Activated CD4-positive, CD25-positive, alpha-beta regulatory T cell treated with anti-CD3 and anti-CD28 coated beads, Interleukin-2, amount 50 U/mL, for 24 hours (primary cell): ENCODE results near the gene GPC6.

ENCODE experiments used
- ATAC-seq, 2 donors: fragments of 150-1000 bp; cut with Tn5 transposase; one replicate each; pipeline ENCODE4 v1.10.0; 2021; ENCODE audit warnings: mild to moderate bottlenecking in 1 of 2, moderate library complexity in 1 of 2

Gene GPC6

GRCh38 chr13:93872376-93872775, 645.8 kb downstream of the GPC6 start:
- no peak for ATAC-seq

DNA sequence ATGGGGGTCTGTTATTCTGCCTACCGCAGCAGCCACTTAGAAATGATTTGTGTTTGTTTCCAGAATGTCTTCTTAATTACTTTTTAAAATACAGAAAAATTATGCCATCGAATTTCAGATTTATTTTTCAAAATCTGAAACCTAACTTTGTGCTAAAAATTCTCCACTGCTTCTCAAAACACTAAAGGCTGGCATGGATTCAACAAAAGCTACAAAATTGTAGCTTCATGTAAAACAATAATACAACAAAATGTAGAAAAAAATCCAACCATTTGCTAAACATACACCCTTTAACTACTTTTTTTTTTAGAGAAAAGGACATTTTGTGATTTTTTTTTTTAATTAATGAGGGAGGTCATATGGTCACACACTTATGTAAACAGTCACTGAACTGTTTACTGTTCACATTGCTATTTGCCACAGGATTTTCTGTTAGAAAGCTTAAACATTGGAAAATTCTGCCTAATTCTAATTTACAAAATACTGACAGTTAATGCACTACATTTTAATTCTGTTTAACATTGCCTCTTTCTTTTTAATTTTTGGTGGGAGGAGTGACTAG, 646.3 kb downstream of the GPC6 start:
- ATAC-seq: no peak

DNA sequence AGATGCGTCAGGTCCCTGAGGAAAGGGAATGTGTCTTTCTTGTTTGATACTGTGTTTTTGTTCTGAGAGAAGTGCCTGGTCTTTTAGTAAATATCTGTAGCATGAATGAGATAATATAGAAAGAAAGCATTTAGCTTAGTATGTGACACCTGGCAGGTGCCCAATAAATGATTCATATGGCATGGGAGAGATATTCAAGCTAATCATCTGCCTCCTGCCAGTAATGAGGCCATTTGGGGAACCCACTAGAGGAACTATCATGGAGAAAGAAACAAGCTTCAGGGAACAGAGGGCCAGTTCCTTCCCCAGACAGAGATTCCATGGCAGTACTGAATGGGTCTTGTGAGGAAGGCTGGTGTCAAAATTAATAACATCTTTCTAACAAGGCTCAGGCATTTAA, 648.9 kb downstream of the GPC6 start:
- ATAC-seq: no peak

- ATAC-seq: no peak
These were observed 649.6 kb downstream of the GPC6 start for GRCh38 chr13:93876236-93876635.

DNA sequence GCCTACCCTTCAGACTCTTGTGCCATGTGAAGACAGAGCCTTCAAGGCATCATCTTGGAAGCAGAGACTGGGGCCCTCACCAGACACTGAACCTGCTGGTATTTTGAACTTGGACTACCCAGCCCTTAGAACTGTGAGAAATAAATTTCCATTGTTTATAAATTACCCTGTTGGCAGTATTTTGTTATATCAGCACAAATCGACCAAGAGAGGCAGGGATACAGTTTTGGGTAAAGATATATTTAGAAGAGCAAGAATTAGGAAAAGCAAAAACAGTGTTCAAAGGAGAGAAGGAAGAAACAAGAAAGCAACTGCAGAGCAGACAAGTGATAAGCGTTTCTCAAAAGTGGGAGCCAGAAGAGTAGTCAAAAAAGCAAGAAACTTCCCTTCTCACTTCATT, 652.1 kb downstream of the GPC6 start:
- no peak for ATAC-seq

DNA sequence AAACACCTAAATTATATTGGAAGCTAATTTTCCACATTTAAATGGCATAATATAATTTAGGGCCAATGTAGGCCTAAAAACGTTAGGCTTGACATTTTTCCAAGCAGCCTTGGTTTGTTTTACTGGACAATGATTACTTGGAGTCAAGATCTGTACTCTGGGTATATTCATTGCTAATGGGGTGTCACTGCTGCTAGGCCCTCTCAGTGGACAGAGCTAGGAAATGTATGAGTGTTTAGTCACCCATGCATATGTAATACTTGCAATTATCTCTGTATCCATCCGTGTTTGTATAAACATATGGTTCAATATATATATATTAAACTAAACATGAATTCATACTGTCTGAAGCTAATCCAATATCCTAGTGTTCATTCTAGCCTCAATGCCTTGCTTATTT, 654.8 kb downstream of the GPC6 start:
- no peak for ATAC-seq

DNA sequence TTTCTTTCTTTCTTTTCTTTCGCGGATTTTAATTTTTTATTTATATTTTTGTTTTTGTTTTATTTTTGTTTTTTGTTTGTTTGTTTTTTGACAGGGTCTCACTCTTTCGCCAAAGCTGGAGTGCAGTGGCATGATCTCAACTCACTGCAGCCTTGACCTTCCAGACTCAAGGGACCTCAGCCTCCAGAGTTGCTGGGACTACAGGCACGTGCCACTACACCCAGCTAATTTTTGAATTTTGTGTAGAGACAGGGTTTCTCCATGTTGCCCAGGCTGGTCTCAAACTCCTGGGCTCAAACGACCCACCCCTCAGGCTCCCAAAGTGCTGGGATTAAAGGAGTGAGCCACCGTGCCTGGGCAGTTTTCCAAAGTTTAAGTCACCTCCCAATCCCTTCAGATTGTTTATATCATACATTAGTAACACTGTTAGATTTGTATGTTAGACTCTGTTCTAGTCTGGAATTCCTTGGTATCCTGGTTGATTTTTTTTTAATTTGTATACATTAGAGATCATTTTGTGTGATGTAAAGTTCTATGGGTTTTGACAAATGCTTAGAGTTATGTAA, 655.6 kb downstream of the GPC6 start:
- no peak for ATAC-seq

- ATAC-seq: peak; percentile 30 to 36
These were observed 662.9 kb downstream of the GPC6 start for GRCh38 chr13:93889430-93889951.

- no peak for ATAC-seq
These were observed 673.4 kb downstream of the GPC6 start for GRCh38 chr13:93899981-93900380.

- ATAC-seq: no peak
These were observed 674.1 kb downstream of the GPC6 start for GRCh38 chr13:93900731-93901130.

DNA sequence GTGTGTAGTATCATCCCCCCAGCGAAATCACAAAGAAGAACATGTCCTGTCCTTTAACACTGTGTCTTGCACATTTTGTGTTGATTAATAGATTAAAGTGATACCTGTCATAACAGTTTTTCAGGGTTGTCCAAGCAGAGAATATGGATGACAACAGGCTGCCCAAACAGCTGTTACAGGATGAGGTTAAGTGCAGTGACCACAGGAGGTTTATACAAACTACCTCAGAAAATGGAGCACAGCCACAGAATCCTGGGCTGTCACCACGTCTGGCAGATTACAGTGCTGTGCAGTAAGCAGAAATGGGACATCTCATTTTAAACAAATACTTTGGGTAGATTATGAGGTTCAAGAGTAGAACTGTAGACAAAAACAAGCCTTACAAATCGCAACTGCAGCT, 677.3 kb downstream of the GPC6 start:
- ATAC-seq: no peak

DNA sequence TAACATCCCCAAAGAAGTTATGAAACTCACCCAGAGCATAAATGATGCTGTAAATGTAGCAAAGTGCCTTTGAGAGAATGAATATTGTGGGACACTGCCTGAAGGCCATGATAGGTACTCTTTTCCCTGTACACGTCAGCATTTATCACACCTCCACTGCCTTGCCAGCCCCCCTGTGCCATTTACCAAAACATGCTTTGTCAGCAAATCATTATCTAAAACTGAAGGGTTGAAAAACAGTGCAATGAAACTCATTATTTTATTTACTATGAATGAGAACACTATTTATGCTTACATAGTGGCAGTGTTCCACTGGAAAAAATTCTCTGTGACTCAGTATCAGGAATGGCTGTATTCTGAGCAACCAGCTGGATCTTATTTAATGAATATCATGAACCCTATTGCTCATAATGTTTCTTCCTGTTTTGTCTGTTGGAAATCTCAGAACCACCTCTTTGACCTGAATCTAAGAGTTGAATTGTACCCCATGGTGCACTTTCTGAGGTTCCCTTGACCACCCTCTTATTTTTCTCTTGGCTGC, 688.7 kb downstream of the GPC6 start:
- ATAC-seq: no peak

- no peak for ATAC-seq
These were observed 695.7 kb downstream of the GPC6 start for GRCh38 chr13:93922063-93922855.

- ATAC-seq: no peak
These were observed 699.4 kb downstream of the GPC6 start for GRCh38 chr13:93925990-93926389.

DNA sequence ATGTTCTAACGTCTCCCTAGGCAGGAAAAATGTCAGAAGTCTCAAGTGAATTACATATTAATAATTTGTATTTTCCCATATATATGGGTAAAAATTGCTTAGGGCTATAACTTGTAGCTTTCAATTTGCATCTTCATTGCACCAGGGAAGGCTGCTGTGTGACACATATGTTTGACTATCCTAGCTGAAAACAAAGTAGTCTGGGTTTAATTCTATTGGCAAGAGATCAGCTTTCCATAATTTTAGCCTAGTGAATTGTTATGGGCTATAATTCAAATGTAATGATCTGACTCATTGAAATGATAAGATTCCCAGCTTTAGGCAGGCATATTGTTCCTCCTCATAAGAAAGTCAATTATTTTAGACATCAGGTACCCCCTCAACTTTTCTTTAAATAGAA, 699.8 kb downstream of the GPC6 start:
- ATAC-seq: no peak

DNA sequence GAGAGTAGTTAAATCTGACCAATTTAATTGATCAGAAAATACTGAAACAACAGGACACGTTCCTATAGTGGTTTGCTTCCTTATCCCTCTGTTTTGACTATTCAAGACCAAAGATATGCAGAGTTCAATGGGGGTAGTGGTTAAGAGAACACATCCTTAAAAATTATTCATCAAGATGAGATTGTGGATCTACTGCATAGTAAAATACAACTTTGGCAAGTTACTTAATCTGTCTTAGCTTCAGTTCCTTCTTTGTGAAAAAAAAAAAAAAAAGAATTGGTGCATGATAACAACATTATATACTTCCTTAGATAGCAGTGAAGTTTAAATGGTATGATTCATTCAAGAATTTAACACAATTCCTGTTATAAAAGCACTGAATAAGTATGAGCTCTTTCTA, 700.8 kb downstream of the GPC6 start:
- no peak for ATAC-seq

DNA sequence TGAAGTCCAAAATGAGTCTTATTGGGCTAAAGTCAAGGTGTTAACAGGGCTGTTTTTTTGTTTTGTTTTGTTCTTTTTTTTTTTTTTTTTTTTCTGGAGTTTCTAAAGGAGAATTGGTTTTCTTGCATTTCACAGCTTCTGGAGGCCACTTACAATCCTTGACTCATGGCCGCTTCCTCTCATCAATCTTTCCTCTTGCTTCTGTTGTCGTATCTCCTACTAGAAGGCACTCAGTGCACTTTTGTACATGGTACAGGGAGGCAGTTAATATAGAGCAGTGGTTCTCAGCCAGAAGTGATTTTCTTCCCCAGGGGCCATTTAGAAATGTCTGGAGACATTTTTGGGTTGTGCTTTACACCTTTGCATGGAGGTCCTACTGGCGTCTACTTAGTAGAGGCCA, 706.3 kb downstream of the GPC6 start:
- no peak for ATAC-seq

DNA sequence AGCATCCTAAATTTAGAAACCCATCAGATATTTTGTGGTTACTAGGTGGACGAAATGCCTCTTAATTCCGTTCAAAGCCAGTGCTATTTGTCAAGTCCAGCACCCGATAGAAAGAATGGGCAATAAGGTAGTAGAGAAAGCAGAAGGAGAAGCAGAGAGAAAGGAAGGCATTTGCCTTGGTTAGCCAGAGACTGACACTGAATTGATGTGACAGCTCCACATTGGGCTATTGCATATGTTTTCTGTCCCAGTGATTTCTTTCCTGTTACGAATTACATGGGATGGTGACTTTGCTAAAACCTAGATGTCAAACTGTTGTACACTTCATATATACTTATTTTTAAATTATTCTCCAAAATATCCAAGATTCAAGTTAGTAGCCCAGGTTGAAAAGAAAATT, 710.3 kb downstream of the GPC6 start:
- no peak for ATAC-seq

DNA sequence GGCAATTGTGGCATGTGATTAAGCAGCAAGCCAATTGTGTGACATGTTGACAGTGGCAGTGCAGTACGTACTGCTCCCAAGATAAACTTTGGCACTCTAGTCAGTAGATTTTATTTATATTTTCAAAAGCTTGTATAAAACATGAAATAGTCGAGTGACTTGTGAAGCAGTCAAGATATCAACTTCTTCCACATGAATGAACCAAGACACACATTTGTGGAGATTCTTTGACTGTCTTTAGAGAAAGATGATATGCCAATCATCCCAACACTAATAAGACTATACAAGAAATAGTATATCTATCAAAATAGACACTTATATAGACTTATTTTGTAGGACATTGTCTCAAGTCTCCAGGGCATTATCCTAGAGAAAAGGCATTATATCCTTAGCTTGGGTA, 714.8 kb downstream of the GPC6 start:
- no peak for ATAC-seq

- ATAC-seq: no peak
These were observed 715.4 kb downstream of the GPC6 start for GRCh38 chr13:93942016-93942415.

GRCh38 chr13:93945621-93946020, 719.0 kb downstream of the GPC6 start:
- no peak for ATAC-seq

GRCh38 chr13:93946994-93947393, 720.4 kb downstream of the GPC6 start:
- no peak for ATAC-seq

DNA sequence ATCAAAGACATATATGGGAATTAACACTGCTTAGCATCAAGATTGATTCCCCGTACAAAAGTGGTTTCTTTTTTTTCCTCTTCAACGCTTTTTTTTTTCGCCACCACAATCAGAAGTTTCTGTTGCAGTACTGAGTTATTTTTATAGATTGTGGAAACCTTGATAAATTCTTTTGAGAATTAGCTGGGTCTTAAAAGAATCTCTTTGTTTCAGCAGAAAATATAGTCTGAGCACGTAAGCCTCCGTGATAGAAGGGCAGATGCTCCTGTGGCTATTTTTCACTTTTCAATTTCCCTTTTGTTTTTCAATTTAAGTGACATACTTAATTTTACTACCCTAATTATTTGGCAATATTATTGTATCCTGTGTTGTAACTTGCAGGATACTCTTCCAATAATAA, 721.0 kb downstream of the GPC6 start:
- ATAC-seq: no peak
